ENCODE measurements around the gene SPAM1. TPM values are rescaled to one million over a fixed set of nuclear protein-coding genes. Genes with fewer than 3 reads are reported as not detected.
A peak's percentile ranks its signal among the peaks of the same experiment; 100 is the strongest.

SPAM1 gene
- total RNA-seq, 1 donor from 2014 or later, result not detected

DNA sequence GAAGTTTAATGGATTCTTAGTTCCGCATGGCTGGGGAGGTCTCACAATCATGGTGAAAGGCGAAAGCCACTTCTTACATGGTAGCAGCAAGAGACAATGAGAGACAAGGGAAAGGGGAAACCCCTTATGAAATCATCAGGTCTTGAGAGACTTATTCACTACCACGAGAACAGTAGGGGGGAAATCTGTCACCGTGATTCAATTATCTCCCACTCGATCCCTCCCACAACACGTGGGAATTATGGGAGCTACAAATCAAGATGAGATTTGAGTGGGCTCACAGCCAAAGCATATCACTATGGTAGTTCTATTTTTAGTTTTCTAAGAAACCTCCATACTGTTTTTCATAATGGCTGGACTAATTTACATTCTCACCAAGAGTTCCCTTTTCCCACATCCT lies 36.7 kb downstream of the SPAM1 start:
- TF ChIP-seq CTCF (IDR thresholded peaks at IDR 0.05; ENCODE audit: insufficient read depth, low read length, severe bottlenecking), result no peak
- DNase-seq (ENCODE audit: low read depth), result peak; percentile 40

GRCh38 chr7:123966936-123967335 lies 41.9 kb downstream of the SPAM1 start:
- no peak overlapping the region for H3K4me3 ChIP-seq (ENCODE audit: low read depth, low read length)
- no peaks in the 10 kb centered on the region for H3K27me3 ChIP-seq (ENCODE audit: control insufficient read depth, insufficient read depth, low read length)
- H3K36me3 ChIP-seq (ENCODE audit: control insufficient read depth, insufficient read depth, low read length), result no peaks in the 10 kb centered on the region
- no peak for TF ChIP-seq CTCF (IDR thresholded peaks at IDR 0.05; ENCODE audit: insufficient read depth, low read length, severe bottlenecking)
- no peak for FAIRE-seq
- DNase-seq (ENCODE audit: low read depth), result no peak

More for the DNA sequence above, 36.7 kb downstream of the SPAM1 start:
- no peaks in the 10 kb centered on the region for H3K27me3 ChIP-seq (ENCODE audit: control insufficient read depth, insufficient read depth, low read length)
- no peaks in the 10 kb centered on the region for H3K36me3 ChIP-seq (ENCODE audit: control insufficient read depth, insufficient read depth, low read length)
- H3K4me3 ChIP-seq (ENCODE audit: low read depth, low read length), result no peak overlapping the region
- FAIRE-seq, result no peak

GRCh38 chr7:123972045-123972444 lies 47.0 kb downstream of the SPAM1 start:
- no peak for TF ChIP-seq CTCF (IDR thresholded peaks at IDR 0.05; ENCODE audit: insufficient read depth, low read length, severe bottlenecking)
- FAIRE-seq (no peak), DNase-seq (ENCODE audit: low read depth) (no peak)
- H3K36me3 ChIP-seq (ENCODE audit: control insufficient read depth, insufficient read depth, low read length), result no peaks in the 10 kb centered on the region
- no peak overlapping the region for H3K4me3 ChIP-seq (ENCODE audit: low read depth, low read length)
- no peaks in the 10 kb centered on the region for H3K27me3 ChIP-seq (ENCODE audit: control insufficient read depth, insufficient read depth, low read length)

- Histone ChIP-seq H3K36me3 (ENCODE audit: control insufficient read depth, insufficient read depth, low read length) (no peaks in the 10 kb centered on the region), H3K4me3 (ENCODE audit: low read depth, low read length) (no peak overlapping the region), H3K27me3 (ENCODE audit: control insufficient read depth, insufficient read depth, low read length) (no peaks in the 10 kb centered on the region)
- no peak for TF ChIP-seq CTCF (IDR thresholded peaks at IDR 0.05; ENCODE audit: insufficient read depth, low read length, severe bottlenecking)
- DNase-seq (ENCODE audit: low read depth) (no peak), FAIRE-seq (no peak)
These were observed 47.8 kb downstream of the SPAM1 start for GRCh38 chr7:123972831-123973230.

DNA sequence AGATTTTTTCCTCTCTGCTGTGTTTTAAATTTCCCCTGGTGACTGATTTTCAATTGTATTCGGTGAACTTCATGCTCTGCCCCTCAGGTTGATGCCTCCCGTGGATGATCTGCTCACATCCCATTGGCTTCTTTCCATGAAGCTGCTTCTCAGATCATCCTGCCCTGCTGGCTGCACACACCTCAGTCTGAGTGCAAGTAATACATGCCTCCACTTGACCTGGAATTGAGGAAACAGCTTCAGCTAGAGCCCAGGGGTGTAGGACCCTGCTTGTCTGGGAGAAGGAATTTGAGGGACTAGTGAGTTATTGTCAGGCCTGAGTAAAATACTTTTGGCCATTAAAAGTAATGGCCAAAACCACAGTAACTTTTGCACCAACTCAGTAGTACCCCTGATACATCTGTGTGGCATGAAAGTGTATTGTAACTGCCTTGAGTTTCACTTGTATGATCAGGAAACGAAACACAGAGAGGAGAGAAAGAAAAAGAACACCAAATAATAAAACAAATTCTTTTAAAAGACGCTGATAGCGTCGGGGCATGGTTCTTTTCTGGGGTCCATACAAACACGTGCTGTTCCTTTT lies 49.4 kb downstream of the SPAM1 start:
- Histone ChIP-seq H3K36me3 (ENCODE audit: control insufficient read depth, insufficient read depth, low read length) (no peaks in the 10 kb centered on the region), H3K27me3 (ENCODE audit: control insufficient read depth, insufficient read depth, low read length) (no peaks in the 10 kb centered on the region), H3K4me3 (ENCODE audit: low read depth, low read length) (no peak overlapping the region)
- TF ChIP-seq CTCF (IDR thresholded peaks at IDR 0.05; ENCODE audit: insufficient read depth, low read length, severe bottlenecking), result no peak
- FAIRE-seq (no peak), DNase-seq (ENCODE audit: low read depth) (peak; percentile 59)

DNA sequence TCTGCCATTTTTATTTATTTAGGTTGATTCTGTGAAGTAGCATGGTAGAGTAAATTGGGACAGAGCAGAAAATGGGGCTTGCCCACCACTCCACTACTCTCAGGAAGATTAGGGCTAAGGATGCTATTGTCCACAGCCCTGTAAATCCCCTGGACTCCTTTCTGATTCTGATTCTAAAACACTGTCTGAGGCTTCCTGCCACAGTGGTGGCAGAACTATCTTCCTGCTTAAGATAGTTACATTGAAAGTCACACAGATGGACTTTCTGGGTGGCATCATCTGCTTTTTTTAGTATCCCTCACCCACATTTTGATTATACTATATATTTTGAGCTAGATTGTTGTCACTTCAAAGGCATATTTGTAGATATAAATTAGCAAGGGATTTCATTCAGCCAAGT lies 50.0 kb downstream of the SPAM1 start:
- Histone ChIP-seq H3K36me3 (ENCODE audit: control insufficient read depth, insufficient read depth, low read length) (no peaks in the 10 kb centered on the region), H3K27me3 (ENCODE audit: control insufficient read depth, insufficient read depth, low read length) (no peaks in the 10 kb centered on the region), H3K4me3 (ENCODE audit: low read depth, low read length) (no peak overlapping the region)
- TF ChIP-seq CTCF (IDR thresholded peaks at IDR 0.05; ENCODE audit: insufficient read depth, low read length, severe bottlenecking), result no peak
- no peak for FAIRE-seq
- no peak for DNase-seq (ENCODE audit: low read depth)
